ENCODE data around the gene ZIC1. TPM values are rescaled to one million over a fixed set of nuclear protein-coding genes. Genes with fewer than 3 reads are reported as not detected.

ZIC1 gene
- total and polyA plus RNA-seq, 4 donors: under 0.01 to 0.10 TPM; not detected in 2

DNA sequence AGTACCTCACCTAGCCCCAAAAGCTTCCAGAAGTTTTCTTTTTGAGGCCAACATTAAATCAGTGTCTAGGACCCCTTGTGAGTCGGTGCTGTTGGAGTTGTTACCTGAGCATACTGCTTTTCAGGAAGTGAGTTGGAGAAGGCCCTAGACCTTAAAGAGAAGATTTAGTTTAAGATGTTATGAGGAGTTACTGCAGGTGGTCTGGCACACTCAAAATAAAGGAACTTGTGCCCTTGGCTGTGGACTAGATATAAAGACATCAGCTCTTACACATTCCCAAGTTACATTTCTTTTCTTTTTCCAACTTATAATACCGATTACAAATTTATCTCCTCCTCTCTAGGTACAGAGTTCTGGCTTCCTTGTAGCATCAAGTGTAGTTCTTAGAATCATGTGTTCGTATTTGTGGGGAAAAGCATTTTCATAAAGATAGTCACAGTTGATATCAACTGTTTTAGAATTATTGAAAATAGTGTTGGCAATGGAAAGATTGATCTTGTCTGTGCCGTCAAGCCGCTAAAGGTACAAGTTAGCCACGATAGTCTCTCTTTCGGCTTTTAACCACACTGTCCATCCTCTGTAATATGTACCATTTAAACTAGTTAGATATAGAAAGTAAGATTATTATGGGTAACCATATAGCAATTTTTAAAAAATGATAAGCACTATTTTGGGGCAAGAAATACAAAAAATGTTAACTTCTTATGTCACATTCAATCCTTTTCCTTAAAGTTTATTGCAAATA lies 8.6 kb downstream of the ZIC1 start:
- Histone ChIP-seq H3K36me3 (ENCODE audit: control insufficient read depth in 4 of 4, insufficient read depth in 4 of 4, low read length in 4 of 4) (no peaks in the 10 kb centered on the region), H3K27ac (ENCODE audit: low read depth in 1 of 2, low read length in 1 of 2) (no peak overlapping the region), H3K9me3 (ENCODE audit: control insufficient read depth in 4 of 4, insufficient read depth in 3 of 4, low read length in 3 of 4) (peaks cover 0 to 28% (median 0%) of the 10 kb centered on the region in 4 donors), H3K4me3 (no peak overlapping the region), H3K27me3 (ENCODE audit: control insufficient read depth in 3 of 3, insufficient read depth in 3 of 3, low read length in 2 of 3) (peaks cover 17 to 100% (median 97%) of the 10 kb centered on the region in 3 donors), H3K4me1 (ENCODE audit: control insufficient read depth in 5 of 5, insufficient read depth in 5 of 5, low read length in 5 of 5) (peaks cover 0 to 16% (median 4%) of the 10 kb centered on the region in 5 donors), H3K9ac (ENCODE audit: insufficient read depth in 1 of 2, low read length in 2 of 2) (no peak overlapping the region)
- 23 to 42% methylated on average over 7 of the region's 7 CpGs for WGBS, 2 donors
- ATAC-seq (ENCODE audit: insufficient read depth, low FRiP score) (no peak), DNase-seq (no peak)
- no peak for TF ChIP-seq CTCF (IDR thresholded peaks at IDR 0.05; ENCODE audit: control extremely low read depth, extremely low read depth)

- no peaks in the 10 kb centered on the region for H3K36me3 ChIP-seq (ENCODE audit: control insufficient read depth in 4 of 4, insufficient read depth in 4 of 4, low read length in 4 of 4)
- WGBS, 2 donors: 17 to 31% methylated on average over 4 of the region's 4 CpGs
- H3K9ac ChIP-seq (ENCODE audit: insufficient read depth in 1 of 2, low read length in 2 of 2): no peak overlapping the region
- no peak for TF ChIP-seq CTCF (IDR thresholded peaks at IDR 0.05; ENCODE audit: control extremely low read depth, extremely low read depth)
- no peak overlapping the region for H3K27ac ChIP-seq (ENCODE audit: low read depth in 1 of 2, low read length in 1 of 2)
- H3K4me3 ChIP-seq: no peak overlapping the region
- H3K9me3 ChIP-seq (ENCODE audit: control insufficient read depth in 4 of 4, insufficient read depth in 3 of 4, low read length in 3 of 4): peaks cover 0 to 28% (median 0%) of the 10 kb centered on the region in 4 donors
- peaks cover 23 to 100% (median 97%) of the 10 kb centered on the region in 3 donors for H3K27me3 ChIP-seq (ENCODE audit: control insufficient read depth in 3 of 3, insufficient read depth in 3 of 3, low read length in 2 of 3)
- ATAC-seq (ENCODE audit: insufficient read depth, low FRiP score) (no peak), DNase-seq (no peak)
- H3K4me1 ChIP-seq (ENCODE audit: control insufficient read depth in 5 of 5, insufficient read depth in 5 of 5, low read length in 5 of 5): peaks cover 0 to 17% (median 4%) of the 10 kb centered on the region in 5 donors
Observed at GRCh38 chr3:147418371-147418781, 9.2 kb downstream of the ZIC1 start.

GRCh38 chr3:147418808-147419701 lies 9.9 kb downstream of the ZIC1 start:
- H3K9me3 ChIP-seq (ENCODE audit: control insufficient read depth in 4 of 4, insufficient read depth in 3 of 4, low read length in 3 of 4): peaks cover 0 to 28% (median 0%) of the 10 kb centered on the region in 4 donors
- no peaks in the 10 kb centered on the region for H3K36me3 ChIP-seq (ENCODE audit: control insufficient read depth in 4 of 4, insufficient read depth in 4 of 4, low read length in 4 of 4)
- H3K27ac ChIP-seq (ENCODE audit: low read depth in 1 of 2, low read length in 1 of 2): no peak overlapping the region
- no peak for ATAC-seq (ENCODE audit: insufficient read depth, low FRiP score)
- peaks cover 0 to 17% (median 4%) of the 10 kb centered on the region in 5 donors for H3K4me1 ChIP-seq (ENCODE audit: control insufficient read depth in 5 of 5, insufficient read depth in 5 of 5, low read length in 5 of 5)
- no peak overlapping the region for H3K4me3 ChIP-seq
- DNase-seq: peak; percentile 79 to 84 (median 84)
- no peak overlapping the region for H3K9ac ChIP-seq (ENCODE audit: insufficient read depth in 1 of 2, low read length in 2 of 2)
- peaks cover 23 to 100% (median 98%) of the 10 kb centered on the region in 3 donors for H3K27me3 ChIP-seq (ENCODE audit: control insufficient read depth in 3 of 3, insufficient read depth in 3 of 3, low read length in 2 of 3)
- WGBS, 2 donors: 4 to 5% methylated on average over 54 of the region's 54 CpGs
- no peak for TF ChIP-seq CTCF (IDR thresholded peaks at IDR 0.05; ENCODE audit: control extremely low read depth, extremely low read depth)

All from lung (tissue), 12 donors.